Cerebellar cortex (tissue), 1 donor: ENCODE measurements around the gene GYS1.

Source experiments
- DNase-seq: peaks from one replicate; pipeline ENCODE4 v3.0.0-alpha.2; 2015; ENCODE audit warnings: low spot score

The GYS1 gene

GRCh38 chr19:48963371-48964204, 29.5 kb downstream of the GYS1 start:
- DNase-seq, result peak; percentile 66

GRCh38 chr19:48962849-48963165, 30.3 kb downstream of the GYS1 start:
- DNase-seq, result no peak

GRCh38 chr19:48962029-48962848, 30.9 kb downstream of the GYS1 start:
- DNase-seq, result peak; percentile 62

GRCh38 chr19:48961673-48962028, 31.5 kb downstream of the GYS1 start:
- DNase-seq, result no peak

- DNase-seq, result peak; percentile 26
Measured at GRCh38 chr19:48961051-48961649, 32.0 kb downstream of the GYS1 start.

GRCh38 chr19:48959341-48960239, 33.5 kb downstream of the GYS1 start:
- DNase-seq, result no peak

- no peak for DNase-seq
Measured at GRCh38 chr19:48958006-48958405, 35.1 kb downstream of the GYS1 start.

- DNase-seq, result no peak
Measured at GRCh38 chr19:48955308-48955958, 37.7 kb downstream of the GYS1 start.

GRCh38 chr19:48954595-48955307, 38.4 kb downstream of the GYS1 start, which contains the start of gene BAX:
TSS of gene BAX (plus strand) at chr19:48954875. CDS start at chr19:48954929, 54 bp downstream.
- DNase-seq, result peak; percentile 96

- no peak for DNase-seq
Measured at GRCh38 chr19:48953990-48954594, 39.0 kb downstream of the GYS1 start.

GRCh38 chr19:48953141-48953540, 40.0 kb downstream of the GYS1 start:
- no peak for DNase-seq

- DNase-seq, result no peak
Measured at GRCh38 chr19:48950830-48951519, 42.1 kb downstream of the GYS1 start.

GRCh38 chr19:48950159-48950558, 43.0 kb downstream of the GYS1 start:
- no peak for DNase-seq

GRCh38 chr19:48947258-48947542, 45.9 kb downstream of the GYS1 start:
- DNase-seq, result no peak

GRCh38 chr19:48946463-48947257, 46.4 kb downstream of the GYS1 start:
- DNase-seq, result no peak

- DNase-seq, result no peak
Measured at GRCh38 chr19:48945817-48946216, 47.3 kb downstream of the GYS1 start.

GRCh38 chr19:48945415-48945814, 47.7 kb downstream of the GYS1 start:
- no peak for DNase-seq

GRCh38 chr19:48943081-48943480, 50.0 kb downstream of the GYS1 start:
- no peak for DNase-seq

- DNase-seq, result no peak
Measured at GRCh38 chr19:48940902-48941301, 52.2 kb downstream of the GYS1 start.
